ENCODE measurements around the gene KCNIP4. TPM values are rescaled to one million over a fixed set of nuclear protein-coding genes. Genes with fewer than 3 reads are reported as not detected.

Gene KCNIP4
- total RNA-seq, 1 donor from 2014 or later = not detected

DNA sequence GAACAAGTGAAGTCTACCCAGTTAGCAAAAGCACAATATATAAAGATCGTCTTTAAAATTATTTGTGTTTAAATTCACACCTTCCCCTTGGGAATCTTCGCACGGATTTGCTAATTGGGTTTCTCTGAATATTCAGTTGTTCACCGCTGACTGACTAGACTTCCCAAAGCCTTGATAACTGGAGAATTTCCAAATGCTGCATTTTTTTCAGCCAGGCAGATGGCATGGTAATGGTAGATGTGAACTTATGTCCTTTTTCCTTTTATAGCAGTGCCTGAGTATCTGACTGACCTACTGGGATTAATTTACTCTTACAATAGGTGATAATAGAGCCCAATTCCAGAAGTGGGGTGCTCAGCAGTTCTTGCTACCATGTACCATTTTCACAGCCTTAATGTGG lies 700.2 kb downstream of the KCNIP4 start:
- H3K27ac ChIP-seq = no peak overlapping the region
- H3K36me3 ChIP-seq = no peaks in the 10 kb centered on the region
- H3K4me1 ChIP-seq = no peaks in the 10 kb centered on the region
- DNase-seq (no peak), ATAC-seq (no peak)
- TF ChIP-seq, protein P1, sequence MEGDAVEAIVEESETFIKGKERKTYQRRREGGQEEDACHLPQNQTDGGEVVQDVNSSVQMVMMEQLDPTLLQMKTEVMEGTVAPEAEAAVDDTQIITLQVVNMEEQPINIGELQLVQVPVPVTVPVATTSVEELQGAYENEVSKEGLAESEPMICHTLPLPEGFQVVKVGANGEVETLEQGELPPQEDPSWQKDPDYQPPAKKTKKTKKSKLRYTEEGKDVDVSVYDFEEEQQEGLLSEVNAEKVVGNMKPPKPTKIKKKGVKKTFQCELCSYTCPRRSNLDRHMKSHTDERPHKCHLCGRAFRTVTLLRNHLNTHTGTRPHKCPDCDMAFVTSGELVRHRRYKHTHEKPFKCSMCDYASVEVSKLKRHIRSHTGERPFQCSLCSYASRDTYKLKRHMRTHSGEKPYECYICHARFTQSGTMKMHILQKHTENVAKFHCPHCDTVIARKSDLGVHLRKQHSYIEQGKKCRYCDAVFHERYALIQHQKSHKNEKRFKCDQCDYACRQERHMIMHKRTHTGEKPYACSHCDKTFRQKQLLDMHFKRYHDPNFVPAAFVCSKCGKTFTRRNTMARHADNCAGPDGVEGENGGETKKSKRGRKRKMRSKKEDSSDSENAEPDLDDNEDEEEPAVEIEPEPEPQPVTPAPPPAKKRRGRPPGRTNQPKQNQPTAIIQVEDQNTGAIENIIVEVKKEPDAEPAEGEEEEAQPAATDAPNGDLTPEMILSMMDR (IDR thresholded peaks at IDR 0.05) = no peak
- no peak overlapping the region for H3K4me3 ChIP-seq
- intact Hi-C loops (cut with DNase I) = no loop called here
- H3K27me3 ChIP-seq (ENCODE audit: low read depth) = no peaks in the 10 kb centered on the region
- no peaks in the 10 kb centered on the region for H3K9me3 ChIP-seq

DNA sequence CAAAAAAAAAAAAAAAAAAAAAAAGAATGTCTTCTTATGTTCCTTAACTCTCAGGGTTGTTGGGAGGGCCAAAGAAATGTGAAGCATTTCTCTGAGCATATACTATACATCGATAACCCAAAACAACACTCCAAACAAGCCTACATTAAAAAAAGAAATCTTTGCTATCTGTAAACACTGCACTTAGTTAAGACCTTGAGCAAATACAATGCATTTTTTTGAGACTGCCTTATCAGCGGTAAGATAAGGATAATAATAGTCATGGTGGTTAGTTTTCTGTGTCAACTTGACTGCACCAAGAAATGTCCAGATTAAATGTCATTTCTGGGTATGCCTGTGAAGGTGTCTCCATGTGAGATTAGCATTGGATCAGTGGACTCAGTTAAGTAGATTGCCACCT lies 706.4 kb downstream of the KCNIP4 start:
- no peaks in the 10 kb centered on the region for H3K9me3 ChIP-seq
- H3K36me3 ChIP-seq = no peaks in the 10 kb centered on the region
- H3K27ac ChIP-seq = no peak overlapping the region
- no peaks in the 10 kb centered on the region for H3K27me3 ChIP-seq (ENCODE audit: low read depth)
- TF ChIP-seq, protein P1 (IDR thresholded peaks at IDR 0.05) = no peak
- no peaks in the 10 kb centered on the region for H3K4me1 ChIP-seq
- ATAC-seq (no peak), DNase-seq (no peak)
- intact Hi-C loops (cut with DNase I) = no loop called here
- H3K4me3 ChIP-seq = no peak overlapping the region

DNA sequence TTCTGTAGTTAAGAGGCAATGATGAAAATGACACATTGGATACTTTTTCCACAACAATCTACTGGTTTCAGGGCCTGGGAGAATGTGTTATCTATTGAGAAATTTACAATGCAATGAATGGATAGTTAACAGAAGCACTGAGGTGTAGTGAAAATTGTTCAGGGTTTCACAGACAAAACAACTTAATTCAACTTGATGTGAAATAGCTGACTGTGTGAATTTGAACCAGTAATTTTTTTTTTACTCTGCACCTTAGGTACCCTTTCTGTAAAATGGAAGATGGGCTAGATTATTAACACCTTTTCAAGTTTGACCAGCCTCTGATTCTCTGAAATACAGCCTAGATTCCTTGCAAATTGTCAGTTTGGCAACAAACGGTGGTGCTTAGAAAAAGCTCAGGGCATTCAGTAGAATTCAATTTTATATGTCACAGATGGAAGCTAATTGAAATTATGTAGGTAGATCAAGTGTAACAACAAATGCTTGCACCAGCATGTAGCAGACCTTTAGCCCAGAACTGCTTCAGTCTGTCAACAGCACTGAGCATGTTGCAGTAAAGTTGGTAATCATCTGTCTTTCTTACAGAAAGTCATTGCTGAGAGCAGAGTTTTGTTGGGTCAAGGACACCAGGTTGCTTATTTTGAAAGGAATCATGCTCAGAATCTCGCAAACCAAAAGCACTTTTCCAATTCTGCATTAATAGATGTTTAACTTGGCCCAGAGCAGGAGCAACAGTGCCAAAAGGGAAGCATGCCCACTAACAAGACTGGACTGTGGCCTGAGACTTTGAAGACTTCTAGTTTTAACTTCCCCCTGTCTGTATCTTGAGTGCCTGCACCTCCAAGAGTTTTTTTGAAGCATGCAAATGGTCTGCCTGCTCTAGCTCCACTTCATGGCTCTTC lies 721.7 kb downstream of the KCNIP4 start:
- ATAC-seq = no peak

DNA sequence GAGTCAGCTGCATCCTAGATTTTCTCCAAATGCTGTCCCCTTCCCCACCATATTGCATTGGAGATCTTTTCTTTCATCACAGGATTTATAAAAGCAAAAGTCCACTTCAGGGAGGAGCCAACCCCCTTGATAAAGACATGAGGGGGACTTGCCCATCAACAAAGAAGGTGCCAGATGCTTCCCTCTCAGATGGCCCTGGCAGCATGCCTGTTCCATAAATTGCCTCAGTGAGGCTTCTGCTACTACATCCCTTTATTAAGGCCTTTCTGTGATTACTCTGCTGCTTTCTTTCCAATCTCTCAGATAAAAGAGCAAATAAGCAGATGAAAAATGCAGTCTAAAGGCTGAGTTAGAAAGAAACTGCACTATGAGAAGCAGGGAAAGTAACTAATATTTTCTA lies 736.7 kb downstream of the KCNIP4 start:
- no peak for DNase-seq
- Histone ChIP-seq H3K9me3 (no peaks in the 10 kb centered on the region), H3K27me3 (ENCODE audit: low read depth) (no peaks in the 10 kb centered on the region), H3K36me3 (no peaks in the 10 kb centered on the region), H3K4me1 (no peaks in the 10 kb centered on the region), H3K4me3 (no peak overlapping the region), H3K27ac (no peak overlapping the region)
- intact Hi-C loops (cut with DNase I) = no loop called here
- TF ChIP-seq, protein P1 (IDR thresholded peaks at IDR 0.05) = no peak
- no peak for ATAC-seq

More for the DNA sequence above, 721.7 kb downstream of the KCNIP4 start:
- intact Hi-C loops (cut with DNase I) = no loop called here
- no peaks in the 10 kb centered on the region for H3K4me1 ChIP-seq
- no peaks in the 10 kb centered on the region for H3K27me3 ChIP-seq (ENCODE audit: low read depth)
- no peaks in the 10 kb centered on the region for H3K9me3 ChIP-seq
- H3K36me3 ChIP-seq = no peaks in the 10 kb centered on the region
- no peak overlapping the region for H3K27ac ChIP-seq
- TF ChIP-seq, protein P1 (IDR thresholded peaks at IDR 0.05) = no peak
- no peak overlapping the region for H3K4me3 ChIP-seq
- DNase-seq = no peak

DNA sequence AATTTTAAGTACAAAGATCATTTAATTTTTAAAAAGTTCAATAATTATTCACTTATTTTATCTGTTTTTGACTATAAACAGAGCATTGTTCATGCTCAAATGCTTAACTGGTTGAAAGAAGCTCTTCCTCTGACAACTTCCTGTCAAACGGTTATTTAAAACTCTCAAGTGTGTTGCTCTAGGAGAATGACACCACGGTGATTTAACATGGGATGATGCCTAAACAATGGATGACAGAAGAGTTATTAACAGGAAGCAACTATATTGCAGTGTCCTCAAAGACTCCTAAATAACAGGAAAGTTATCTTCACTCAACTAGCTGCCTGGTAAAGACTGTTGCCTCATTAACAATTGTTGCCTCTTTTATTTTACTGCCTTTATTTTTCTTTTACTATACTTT lies 738.7 kb downstream of the KCNIP4 start:
- Histone ChIP-seq H3K27me3 (ENCODE audit: low read depth) (no peaks in the 10 kb centered on the region), H3K4me3 (no peak overlapping the region), H3K9me3 (no peaks in the 10 kb centered on the region), H3K36me3 (no peaks in the 10 kb centered on the region), H3K27ac (no peak overlapping the region), H3K4me1 (no peaks in the 10 kb centered on the region)
- intact Hi-C loops (cut with DNase I) = no loop called here
- DNase-seq = no peak
- no peak for ATAC-seq
- TF ChIP-seq, protein P1 (IDR thresholded peaks at IDR 0.05) = no peak

Measured in lower lobe of right lung (tissue), 2 donors.